HCT116 (cell line): ENCODE results near the gene POMGNT2. TPM values are rescaled to one million over a fixed set of nuclear protein-coding genes. Genes with fewer than 3 reads are reported as not detected.

Experiments
- ATAC-seq: fragments of 200-7000 bp; cut with Tn5 transposase; 2 replicates; pipeline ENCODE4 v1.9.1; 2020; ENCODE audit warnings: mild to moderate bottlenecking, moderate library complexity
- BruUV-seq: library from RNA; stranded (reverse); fragments of 400-500 nt; replicated peaks from 2 replicates; lab custom pipeline; 2021; lab: Mats Ljungman, UMichigan
- CTCF ChIA-PET: fragments of 300-600 bp; sonication (Branson Sonifier 250); formaldehyde crosslinking; loops from one replicate; lab custom pipeline; 2021; ENCODE audit warnings: antibody characterized with exemption; lab: Charles Lee
- POLR2A ChIA-PET: fragments of 300-600, 350-600 bp; sonication (Branson Sonifier 250); formaldehyde crosslinking; loops from one replicate; lab custom pipeline; 2021; ENCODE audit warnings: antibody characterized with exemption; lab: Charles Lee
- RAD21 ChIA-PET, 2 experiments: fragments of 300-600 bp; sonication (Branson Sonifier 250); formaldehyde crosslinking; loops; one replicate each; lab custom pipeline; 2023; ENCODE audit warnings: low total read pairs in 2 of 2; ENCODE audit not compliant: uncharacterized antibody in 2 of 2, unreplicated experiment in 2 of 2, low non-redundant PET in 1 of 2; lab: Charles Lee
- DNase-seq: peaks from one replicate; pipeline ENCODE4 v3.0.0-alpha.2; 2010; ENCODE audit warnings: low read depth, low spot score
- H2AFZ ChIP-seq: fragments of 200-600 bp; shearing (Covaris generic), sonication (generic); 2 replicates; pipeline ENCODE4 v1.6.1; 2017; ENCODE audit warnings: low read depth, mixed run types, mixed read lengths, antibody characterized with exemption, low read length; ENCODE audit not compliant: poor library complexity, severe bottlenecking
- H3K27ac ChIP-seq: 2 replicates; pipeline ENCODE4 v1.5.1; 2012; ENCODE audit warnings: low read depth, low read length
- H3K27me3 ChIP-seq: fragments of 200-600 bp; sonication (generic); 2 replicates; pipeline ENCODE4 v1.6.1; 2016; ENCODE audit warnings: mixed run types, low read length, mixed read lengths; ENCODE audit not compliant: insufficient read depth
- H3K36me3 ChIP-seq, 2 experiments: fragments of 200-500 bp in 1 of 2; fragments of 200-600 bp in 1 of 2; sonication (Bioruptor generic) in 1 of 2; sonication (generic) in 1 of 2; 2 replicates each; pipeline versions ENCODE4 v1.5.1 to v1.6.1; 2014 to 2016; ENCODE audit warnings: low read length in 2 of 2, inconsistent platforms in 1 of 2, mixed read lengths in 1 of 2, mixed run types in 1 of 2; ENCODE audit not compliant: insufficient read depth in 2 of 2, control insufficient read depth in 1 of 2
- H3K4me1 ChIP-seq, 2 experiments: fragments of 200-600 bp in 1 of 2; sonication (generic) in 1 of 2; 2 replicates each; pipeline versions ENCODE4 v1.5.1 to v1.6.1; 2012 to 2017; ENCODE audit warnings: low read length in 2 of 2, inconsistent platforms in 1 of 2, mild to moderate bottlenecking in 1 of 2, mixed read lengths in 1 of 2, mixed run types in 1 of 2, moderate library complexity in 1 of 2; ENCODE audit not compliant: insufficient read depth in 2 of 2, control insufficient read depth in 1 of 2
- H3K4me2 ChIP-seq: fragments of 200-600 bp; sonication (generic); 2 replicates; pipeline ENCODE4 v1.6.1; 2017; ENCODE audit warnings: mixed run types, low read length, mixed read lengths
- H3K4me3 ChIP-seq, 2 experiments: fragments of 200-600 bp in 1 of 2; sonication (generic) in 1 of 2; replicated peaks in 1 of 2; 2 replicates each; pipeline ENCODE4 v1.5.1; 2011 to 2016; ENCODE audit warnings: low read length in 2 of 2, control low read depth in 1 of 2, low read depth in 1 of 2, mild to moderate bottlenecking in 1 of 2, mixed read lengths in 1 of 2, mixed run types in 1 of 2
- H3K79me2 ChIP-seq: fragments of 200-600 bp; sonication (generic); 2 replicates; pipeline ENCODE4 v1.6.1; 2017; ENCODE audit warnings: mild to moderate bottlenecking, mixed run types, low read length, moderate library complexity, mixed read lengths; ENCODE audit not compliant: insufficient read depth
- H3K9ac ChIP-seq: fragments of 200-600 bp; sonication (generic); 2 replicates; pipeline ENCODE4 v1.6.1; 2016; ENCODE audit warnings: low read length, mixed read lengths
- H3K9me2 ChIP-seq: fragments of 200-600 bp; sonication (generic), shearing (Covaris generic); 2 replicates; pipeline ENCODE4 v1.6.1; 2017; ENCODE audit warnings: mixed run types, mild to moderate bottlenecking, moderate library complexity; ENCODE audit not compliant: insufficient read depth
- H3K9me3 ChIP-seq, 2 experiments: fragments of 200-500 bp in 1 of 2; fragments of 200-600 bp in 1 of 2; sonication (Bioruptor generic) in 1 of 2; sonication (generic) in 1 of 2; 2 replicates each; pipeline ENCODE4 v1.6.1; 2014 to 2017; ENCODE audit warnings: low read length in 2 of 2, mixed read lengths in 2 of 2, inconsistent platforms in 1 of 2, low read depth in 1 of 2, mild to moderate bottlenecking in 1 of 2, mixed run types in 1 of 2, moderate library complexity in 1 of 2; ENCODE audit not compliant: control insufficient read depth in 1 of 2, insufficient read depth in 1 of 2
- H4K20me1 ChIP-seq: fragments of 200-600 bp; sonication (generic), shearing (Covaris generic); 2 replicates; pipeline ENCODE4 v1.6.1; 2017; ENCODE audit warnings: mixed run types, mild to moderate bottlenecking, moderate library complexity; ENCODE audit not compliant: insufficient read depth
- ATF3 ChIP-seq: IDR thresholded peaks from 2 replicates; pipeline ENCODE4 v1.6.1; 2012
- CBX3 ChIP-seq: IDR thresholded peaks from 2 replicates; pipeline ENCODE4 v1.6.1; 2012; ENCODE audit warnings: low read depth
- CEBPB ChIP-seq: IDR thresholded peaks from 2 replicates; pipeline ENCODE4 v1.6.1; 2012; ENCODE audit warnings: low read depth
- EGR1 ChIP-seq: IDR thresholded peaks from 2 replicates; pipeline ENCODE4 v1.6.1; 2012; ENCODE audit warnings: low read depth
- EZH2 ChIP-seq: fragments of 200-600 bp; sonication (generic); IDR thresholded peaks from 2 replicates; pipeline ENCODE4 v1.6.1; 2017; ENCODE audit warnings: antibody characterized with exemption, mixed run types
- FOSL1 ChIP-seq: IDR thresholded peaks from 2 replicates; pipeline ENCODE4 v1.6.1; 2012; ENCODE audit warnings: low read depth
- JUND ChIP-seq: IDR thresholded peaks from 2 replicates; pipeline ENCODE4 v1.6.1; 2012
- POLR2A ChIP-seq: IDR thresholded peaks from 2 replicates; pipeline ENCODE4 v1.7.0; 2011; ENCODE audit warnings: borderline replicate concordance; ENCODE audit not compliant: insufficient read depth, insufficient read length; ENCODE audit errors: extremely low read depth
- POLR2AphosphoS5 ChIP-seq: IDR thresholded peaks from 2 replicates; pipeline ENCODE4 v1.6.1; 2011; ENCODE audit warnings: mild to moderate bottlenecking, low read depth, low read length, moderate library complexity
- REST ChIP-seq: IDR thresholded peaks from 2 replicates; pipeline ENCODE4 v1.6.1; 2012; ENCODE audit warnings: low read depth
- SIN3A ChIP-seq: IDR thresholded peaks from 2 replicates; pipeline ENCODE4 v1.6.1; 2012; ENCODE audit warnings: low read depth
- SP1 ChIP-seq: IDR thresholded peaks from 2 replicates; pipeline ENCODE4 v1.6.1; 2012; ENCODE audit warnings: low read depth
- SRF ChIP-seq: IDR thresholded peaks from 2 replicates; pipeline ENCODE4 v1.6.1; 2012; ENCODE audit warnings: low read depth
- ZFX ChIP-seq: fragments of 450-650 bp; IDR thresholded peaks from 2 replicates; pipeline ENCODE4 v1.6.1; 2017
- ZNF274 ChIP-seq: fragments of 200-500 bp; sonication (Bioruptor generic); IDR thresholded peaks from 2 replicates; pipeline ENCODE4 v1.6.1; 2014; ENCODE audit warnings: mild to moderate bottlenecking, low read depth, low read length, inconsistent platforms
- intact Hi-C: fragments of 100-400 bp; cut with micrococcal nuclease; formaldehyde crosslinking; loops from 2 replicates; pipeline ENCODE4 v1.10.0; 2022
- total RNA-seq: library from RNA; stranded (reverse); gene quantifications from one replicate; pipeline ENCODE4 v1.2.1, GENCODE V29; 2021; ENCODE audit not compliant: unreplicated experiment
- TF ChIP-seq, protein P1 (sequence below): IDR thresholded peaks from 2 replicates; pipeline ENCODE4 v1.6.1; 2012

POMGNT2 gene
- total RNA-seq, 1 experiment from 2014 or later: 21.6 TPM

DNA sequence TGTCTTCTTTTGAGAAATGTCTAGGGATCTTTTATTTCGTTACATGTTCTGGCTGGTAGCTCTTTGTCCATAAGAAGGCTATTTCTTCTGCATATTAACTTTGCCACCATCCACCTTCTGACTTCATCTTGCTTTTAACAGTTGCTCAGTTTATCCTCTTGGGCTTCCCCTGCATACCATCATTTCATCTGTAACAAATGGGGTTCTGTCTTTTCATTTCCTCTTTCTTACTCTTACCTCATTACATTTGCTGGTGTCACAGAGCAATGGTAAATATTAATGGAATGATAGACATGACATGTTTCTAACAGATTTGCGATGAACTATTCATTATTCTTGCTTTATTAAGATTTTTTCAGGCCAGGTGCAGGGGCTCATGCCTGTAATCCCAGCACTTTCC, 64.4 kb downstream of the POMGNT2 start (continued):
- TF ChIP-seq SRF: no peak

- Histone ChIP-seq H3K4me2 (no peak overlapping the region), H3K27ac (no peak overlapping the region), H3K9ac (no peak overlapping the region), H3K9me3 (no peaks in the 10 kb centered on the region), H4K20me1 (no peaks in the 10 kb centered on the region), H3K4me3 (no peak overlapping the region), H3K79me2 (no peaks in the 10 kb centered on the region), H2AFZ (no peak overlapping the region), H3K9me2 (no peaks in the 10 kb centered on the region), H3K36me3 (no peaks in the 10 kb centered on the region), H3K27me3 (no peaks in the 10 kb centered on the region; the same call in 1 of the 2 replicates), H3K4me1 (no peaks in the 10 kb centered on the region)
- ATAC-seq (no peak), DNase-seq (no peak)
- intact Hi-C loops: no loop called here
- ChIA-PET POLR2A (no interaction called here), RAD21 (no interaction called here), CTCF (no interaction called here)
- TF ChIP-seq FOSL1 (no peak), EZH2 (no peak), POLR2A (no peak), CBX3 (no peak), JUND (no peak), SIN3A (no peak), ATF3 (no peak), ZFX (no peak)
- TF ChIP-seq, protein P1, sequence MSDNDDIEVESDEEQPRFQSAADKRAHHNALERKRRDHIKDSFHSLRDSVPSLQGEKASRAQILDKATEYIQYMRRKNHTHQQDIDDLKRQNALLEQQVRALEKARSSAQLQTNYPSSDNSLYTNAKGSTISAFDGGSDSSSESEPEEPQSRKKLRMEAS: no peak
- no TSS peak for BruUV-seq
These were observed 67.9 kb downstream of the POMGNT2 start for GRCh38 chr3:43038010-43038409.

GRCh38 chr3:43036621-43037423, 69.1 kb downstream of the POMGNT2 start:
- CTCF ChIA-PET: no interaction called here
- no peaks in the 10 kb centered on the region for H3K36me3 ChIP-seq
- TF ChIP-seq REST: no peak
- TF ChIP-seq, protein P1: no peak
- no peak for TF ChIP-seq CBX3
- TF ChIP-seq CEBPB: no peak
- TF ChIP-seq ZFX: no peak
- TF ChIP-seq ZNF274: no peak
- TF ChIP-seq JUND: no peak
- no peak for TF ChIP-seq SP1
- TF ChIP-seq EGR1: no peak
- no peak for TF ChIP-seq ATF3
- TF ChIP-seq POLR2AphosphoS5: no peak

More at GRCh38 chr3:43036621-43037423, 69.1 kb downstream of the POMGNT2 start:
- H4K20me1 ChIP-seq: no peaks in the 10 kb centered on the region
- H3K9me3 ChIP-seq: no peaks in the 10 kb centered on the region
- RAD21 ChIA-PET: no interaction called here
- H3K4me1 ChIP-seq: no peaks in the 10 kb centered on the region
- intact Hi-C loops: no loop called here
- no peak overlapping the region for H3K27ac ChIP-seq
- no peaks in the 10 kb centered on the region; the same call in 1 of the 2 replicates for H3K27me3 ChIP-seq
- H3K79me2 ChIP-seq: no peaks in the 10 kb centered on the region
- no peak overlapping the region for H3K4me3 ChIP-seq
- no peaks in the 10 kb centered on the region for H3K9me2 ChIP-seq
- H2AFZ ChIP-seq: no peak overlapping the region
- BruUV-seq: no TSS peak
- H3K9ac ChIP-seq: no peak overlapping the region
- no peak overlapping the region for H3K4me2 ChIP-seq
- POLR2A ChIA-PET: no interaction called here
- DNase-seq: no peak
- ATAC-seq: no peak
